Coronary artery (tissue), 2 donors: ENCODE data around the gene DCST1.

Experiments used
- DNase-seq: peaks from one replicate; pipeline ENCODE4 v3.0.0-alpha.2; 2017; ENCODE audit warnings: low spot score
- H3K27ac ChIP-seq, 2 donors: fragments of 200-600 bp; sonication (generic); one replicate each; pipeline ENCODE4 v1.5.1; 2016 to 2019
- H3K4me3 ChIP-seq: fragments of 200-600 bp; sonication (generic); 2 replicates; pipeline ENCODE4 v1.5.1; 2016; ENCODE audit warnings: mild to moderate bottlenecking, moderate library complexity
- CTCF ChIP-seq: fragments of 200-600 bp; sonication (generic); IDR thresholded peaks from one replicate; pipeline ENCODE4 v1.5.1; 2019; ENCODE audit warnings: antibody characterized with exemption

DCST1 gene

GRCh38 chr1:155007251-155007828 is 26.3 kb upstream of the DCST1 start:
- peak overlapping the region; percentile 59 for H3K4me3 ChIP-seq
- DNase-seq = no peak

GRCh38 chr1:155008015-155008941 is 25.3 kb upstream of the DCST1 start:
- Histone ChIP-seq H3K27ac (peak overlapping the region; percentile 93 to 98), H3K4me3 (peak overlapping the region; percentile 59)
- TF ChIP-seq CTCF = no peak
- no peak for DNase-seq

More at GRCh38 chr1:155007251-155007828, 26.3 kb upstream of the DCST1 start:
- no peak for TF ChIP-seq CTCF
- peak overlapping the region; percentile 93 to 98 for H3K27ac ChIP-seq

GRCh38 chr1:155009221-155009711 is 24.4 kb upstream of the DCST1 start:
- Histone ChIP-seq H3K27ac (peak overlapping the region in 1 of 2 donors; percentile 93), H3K4me3 (peak overlapping the region; percentile 59)
- no peak for TF ChIP-seq CTCF
- no peak for DNase-seq

GRCh38 chr1:155009742-155010141 is 23.9 kb upstream of the DCST1 start:
- Histone ChIP-seq H3K4me3 (peak overlapping the region; percentile 59), H3K27ac (peak overlapping the region in 1 of 2 donors; percentile 93)
- no peak for TF ChIP-seq CTCF
- DNase-seq = no peak

GRCh38 chr1:155010211-155010918 is 23.3 kb upstream of the DCST1 start:
- H3K4me3 ChIP-seq = peak overlapping the region; percentile 59
- TF ChIP-seq CTCF = no peak
- H3K27ac ChIP-seq = peak overlapping the region in 1 of 2 donors; percentile 93
- no peak for DNase-seq

- DNase-seq = no peak
- H3K27ac ChIP-seq = peak overlapping the region; percentile 40 to 93
- no peak for TF ChIP-seq CTCF
- H3K4me3 ChIP-seq = no peak overlapping the region
Observed at GRCh38 chr1:155011004-155011416, 22.6 kb upstream of the DCST1 start.
